ENCODE results near the gene HBEGF.

The HBEGF gene

GRCh38 chr5:140319833-140320232, 26.6 kb downstream of the HBEGF start:
- no peaks in the 10 kb centered on the region for H3K27me3 ChIP-seq (ENCODE audit: control insufficient read depth in 1 of 2, insufficient read depth in 2 of 2, low read length in 2 of 2)
- no peaks in the 10 kb centered on the region for H3K9me3 ChIP-seq (ENCODE audit: control insufficient read depth in 2 of 2, low read length in 2 of 2)
- no peak overlapping the region for H3K27ac ChIP-seq (ENCODE audit: low read length)
- H3K4me3 ChIP-seq (ENCODE audit: low read length in 2 of 2), result no peak overlapping the region
- H3K9ac ChIP-seq (ENCODE audit: low read length in 2 of 2), result no peak overlapping the region
- no peaks in the 10 kb centered on the region for H3K36me3 ChIP-seq (ENCODE audit: control insufficient read depth in 2 of 2, insufficient read depth in 2 of 2, low read length in 2 of 2)
- peaks cover 32% of the 10 kb centered on the region for H3K4me1 ChIP-seq (ENCODE audit: control insufficient read depth, insufficient read depth, low read length)

GRCh38 chr5:140318792-140319191, 27.6 kb downstream of the HBEGF start:
- H3K9ac ChIP-seq (ENCODE audit: low read length in 2 of 2), result no peak overlapping the region
- no peaks in the 10 kb centered on the region for H3K36me3 ChIP-seq (ENCODE audit: control insufficient read depth in 2 of 2, insufficient read depth in 2 of 2, low read length in 2 of 2)
- no peak overlapping the region for H3K4me3 ChIP-seq (ENCODE audit: low read length in 2 of 2)
- peaks cover 21% of the 10 kb centered on the region for H3K4me1 ChIP-seq (ENCODE audit: control insufficient read depth, insufficient read depth, low read length)
- no peaks in the 10 kb centered on the region for H3K9me3 ChIP-seq (ENCODE audit: control insufficient read depth in 2 of 2, low read length in 2 of 2)
- no peaks in the 10 kb centered on the region for H3K27me3 ChIP-seq (ENCODE audit: control insufficient read depth in 1 of 2, insufficient read depth in 2 of 2, low read length in 2 of 2)
- no peak overlapping the region for H3K27ac ChIP-seq (ENCODE audit: low read length)

- Histone ChIP-seq H3K4me1 (ENCODE audit: control insufficient read depth, insufficient read depth, low read length) (peaks cover 12% of the 10 kb centered on the region), H3K9ac (ENCODE audit: low read length in 2 of 2) (no peak overlapping the region), H3K4me3 (ENCODE audit: low read length in 2 of 2) (no peak overlapping the region), H3K36me3 (ENCODE audit: control insufficient read depth in 2 of 2, insufficient read depth in 2 of 2, low read length in 2 of 2) (no peaks in the 10 kb centered on the region), H3K9me3 (ENCODE audit: control insufficient read depth in 2 of 2, low read length in 2 of 2) (no peaks in the 10 kb centered on the region), H3K27me3 (ENCODE audit: control insufficient read depth in 1 of 2, insufficient read depth in 2 of 2, low read length in 2 of 2) (no peaks in the 10 kb centered on the region), H3K27ac (ENCODE audit: low read length) (no peak overlapping the region)
Measured at GRCh38 chr5:140317859-140318258, 28.5 kb downstream of the HBEGF start.

GRCh38 chr5:140312791-140313189, 33.6 kb downstream of the HBEGF start:
- Histone ChIP-seq H3K9ac (ENCODE audit: low read length in 2 of 2) (no peak overlapping the region), H3K4me1 (ENCODE audit: control insufficient read depth, insufficient read depth, low read length) (peaks cover 8% of the 10 kb centered on the region), H3K4me3 (ENCODE audit: low read length in 2 of 2) (no peak overlapping the region), H3K36me3 (ENCODE audit: control insufficient read depth in 2 of 2, insufficient read depth in 2 of 2, low read length in 2 of 2) (no peaks in the 10 kb centered on the region), H3K9me3 (ENCODE audit: control insufficient read depth in 2 of 2, low read length in 2 of 2) (no peaks in the 10 kb centered on the region), H3K27ac (ENCODE audit: low read length) (peak overlapping the region; percentile 58), H3K27me3 (ENCODE audit: control insufficient read depth in 1 of 2, insufficient read depth in 2 of 2, low read length in 2 of 2) (no peaks in the 10 kb centered on the region)

- Histone ChIP-seq H3K27me3 (ENCODE audit: control insufficient read depth in 1 of 2, insufficient read depth in 2 of 2, low read length in 2 of 2) (no peaks in the 10 kb centered on the region), H3K4me1 (ENCODE audit: control insufficient read depth, insufficient read depth, low read length) (peaks cover 8% of the 10 kb centered on the region), H3K9ac (ENCODE audit: low read length in 2 of 2) (no peak overlapping the region), H3K9me3 (ENCODE audit: control insufficient read depth in 2 of 2, low read length in 2 of 2) (no peaks in the 10 kb centered on the region), H3K36me3 (ENCODE audit: control insufficient read depth in 2 of 2, insufficient read depth in 2 of 2, low read length in 2 of 2) (no peaks in the 10 kb centered on the region), H3K4me3 (ENCODE audit: low read length in 2 of 2) (no peak overlapping the region), H3K27ac (ENCODE audit: low read length) (peak overlapping the region; percentile 58)
Measured at GRCh38 chr5:140312067-140312790, 34.2 kb downstream of the HBEGF start.

- Histone ChIP-seq H3K36me3 (ENCODE audit: control insufficient read depth in 2 of 2, insufficient read depth in 2 of 2, low read length in 2 of 2) (no peaks in the 10 kb centered on the region), H3K4me1 (ENCODE audit: control insufficient read depth, insufficient read depth, low read length) (peaks cover 8% of the 10 kb centered on the region), H3K27ac (ENCODE audit: low read length) (no peak overlapping the region), H3K27me3 (ENCODE audit: control insufficient read depth in 1 of 2, insufficient read depth in 2 of 2, low read length in 2 of 2) (no peaks in the 10 kb centered on the region), H3K4me3 (ENCODE audit: low read length in 2 of 2) (no peak overlapping the region), H3K9me3 (ENCODE audit: control insufficient read depth in 2 of 2, low read length in 2 of 2) (no peaks in the 10 kb centered on the region), H3K9ac (ENCODE audit: low read length in 2 of 2) (no peak overlapping the region)
Measured at GRCh38 chr5:140311011-140311467, 35.4 kb downstream of the HBEGF start.

- Histone ChIP-seq H3K27ac (ENCODE audit: low read length) (no peak overlapping the region), H3K4me3 (ENCODE audit: low read length in 2 of 2) (no peak overlapping the region), H3K36me3 (ENCODE audit: control insufficient read depth in 2 of 2, insufficient read depth in 2 of 2, low read length in 2 of 2) (no peaks in the 10 kb centered on the region), H3K4me1 (ENCODE audit: control insufficient read depth, insufficient read depth, low read length) (peaks cover 8% of the 10 kb centered on the region), H3K9ac (ENCODE audit: low read length in 2 of 2) (no peak overlapping the region), H3K27me3 (ENCODE audit: control insufficient read depth in 1 of 2, insufficient read depth in 2 of 2, low read length in 2 of 2) (no peaks in the 10 kb centered on the region), H3K9me3 (ENCODE audit: control insufficient read depth in 2 of 2, low read length in 2 of 2) (no peaks in the 10 kb centered on the region)
Measured at GRCh38 chr5:140310434-140310833, 36.0 kb downstream of the HBEGF start.

- Histone ChIP-seq H3K4me3 (ENCODE audit: low read length in 2 of 2) (no peak overlapping the region), H3K27me3 (ENCODE audit: control insufficient read depth in 1 of 2, insufficient read depth in 2 of 2, low read length in 2 of 2) (no peaks in the 10 kb centered on the region), H3K9me3 (ENCODE audit: control insufficient read depth in 2 of 2, low read length in 2 of 2) (no peaks in the 10 kb centered on the region), H3K9ac (ENCODE audit: low read length in 2 of 2) (no peak overlapping the region), H3K4me1 (ENCODE audit: control insufficient read depth, insufficient read depth, low read length) (peaks cover 8% of the 10 kb centered on the region), H3K36me3 (ENCODE audit: control insufficient read depth in 2 of 2, insufficient read depth in 2 of 2, low read length in 2 of 2) (no peaks in the 10 kb centered on the region), H3K27ac (ENCODE audit: low read length) (no peak overlapping the region)
Measured at GRCh38 chr5:140309706-140310249, 36.6 kb downstream of the HBEGF start.

- no peak overlapping the region for H3K4me3 ChIP-seq (ENCODE audit: low read length in 2 of 2)
- H3K27me3 ChIP-seq (ENCODE audit: control insufficient read depth in 1 of 2, insufficient read depth in 2 of 2, low read length in 2 of 2), result no peaks in the 10 kb centered on the region
- H3K9ac ChIP-seq (ENCODE audit: low read length in 2 of 2), result no peak overlapping the region
- no peak overlapping the region for H3K27ac ChIP-seq (ENCODE audit: low read length)
- no peaks in the 10 kb centered on the region for H3K9me3 ChIP-seq (ENCODE audit: control insufficient read depth in 2 of 2, low read length in 2 of 2)
- H3K36me3 ChIP-seq (ENCODE audit: control insufficient read depth in 2 of 2, insufficient read depth in 2 of 2, low read length in 2 of 2), result no peaks in the 10 kb centered on the region
- no peaks in the 10 kb centered on the region for H3K4me1 ChIP-seq (ENCODE audit: control insufficient read depth, insufficient read depth, low read length)
Measured at GRCh38 chr5:140305471-140305870, 40.9 kb downstream of the HBEGF start.

- Histone ChIP-seq H3K4me1 (ENCODE audit: control insufficient read depth, insufficient read depth, low read length) (no peaks in the 10 kb centered on the region), H3K9ac (ENCODE audit: low read length in 2 of 2) (no peak overlapping the region), H3K9me3 (ENCODE audit: control insufficient read depth in 2 of 2, low read length in 2 of 2) (no peaks in the 10 kb centered on the region), H3K27ac (ENCODE audit: low read length) (no peak overlapping the region), H3K36me3 (ENCODE audit: control insufficient read depth in 2 of 2, insufficient read depth in 2 of 2, low read length in 2 of 2) (no peaks in the 10 kb centered on the region), H3K27me3 (ENCODE audit: control insufficient read depth in 1 of 2, insufficient read depth in 2 of 2, low read length in 2 of 2) (no peaks in the 10 kb centered on the region), H3K4me3 (ENCODE audit: low read length in 2 of 2) (no peak overlapping the region)
Measured at GRCh38 chr5:140303966-140304365, 42.4 kb downstream of the HBEGF start.
